GM12873 (cell line): ENCODE results near the gene TFR2.

ENCODE experiments used
- CTCF ChIP-seq: IDR thresholded peaks from 2 replicates; pipeline ENCODE4 v1.5.1; 2012; ENCODE audit warnings: low read depth, mild to moderate bottlenecking, moderate library complexity, low read length, control low read depth; ENCODE audit not compliant: insufficient read depth; ENCODE audit errors: missing control alignments

TFR2 gene

GRCh38 chr7:100599911-100600729, 41.2 kb downstream of the TFR2 start:
- peak; percentile 27 for TF ChIP-seq CTCF

- TF ChIP-seq CTCF: no peak
Observed at GRCh38 chr7:100598425-100598824, 42.9 kb downstream of the TFR2 start.

DNA sequence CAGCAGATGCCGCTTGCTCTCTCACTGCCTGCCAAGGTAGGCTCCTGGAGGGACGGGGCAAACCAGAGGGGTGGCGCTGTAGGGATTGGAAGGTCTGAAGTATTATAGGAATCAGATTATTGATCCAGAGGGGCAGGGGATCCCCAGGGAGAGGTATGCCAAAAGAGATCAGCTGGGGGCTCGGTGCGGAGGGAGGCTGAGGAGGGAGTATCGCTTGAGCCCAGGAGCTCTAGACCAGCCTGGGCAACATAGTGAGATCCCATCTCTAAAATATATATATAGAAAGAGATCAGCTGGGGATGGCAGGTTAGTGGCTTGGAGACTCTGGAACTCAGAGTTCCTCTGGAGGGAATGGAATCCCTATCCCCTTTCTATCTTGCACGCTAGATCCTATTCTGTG, 46.2 kb downstream of the TFR2 start:
- TF ChIP-seq CTCF: no peak

- TF ChIP-seq CTCF: no peak
Observed at GRCh38 chr7:100591596-100591995, 49.8 kb downstream of the TFR2 start.

- no peak for TF ChIP-seq CTCF
Observed at GRCh38 chr7:100590077-100590737, 51.1 kb downstream of the TFR2 start.

DNA sequence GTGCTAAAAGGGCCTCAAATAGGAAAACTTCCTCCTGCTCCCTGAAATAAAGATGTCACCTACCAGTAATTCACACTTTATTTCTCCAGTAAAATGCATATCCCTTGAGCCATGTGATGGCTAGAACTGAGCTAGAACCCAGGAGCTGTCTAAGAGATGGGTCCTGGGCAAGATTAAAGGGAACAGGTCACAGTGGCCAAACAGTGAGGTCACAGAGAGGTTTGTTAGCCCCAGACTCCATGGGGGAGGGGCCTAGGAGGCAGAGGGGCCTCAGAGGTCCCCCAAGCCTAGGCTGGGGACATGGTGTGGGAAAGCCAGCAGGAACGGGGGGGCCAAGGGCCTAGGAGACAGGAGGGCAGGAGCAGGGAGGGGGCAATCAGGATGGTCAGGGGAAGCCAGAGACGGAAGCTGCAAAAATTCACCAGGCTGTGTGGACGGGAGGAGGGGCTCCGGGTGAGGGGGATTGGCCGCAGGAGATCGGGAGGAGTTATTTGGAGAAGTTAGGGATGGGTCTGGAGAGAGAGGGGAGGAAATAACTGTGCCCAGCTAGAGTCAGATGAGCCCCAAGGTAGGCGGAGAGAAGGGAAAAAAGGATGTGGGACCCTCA, 51.9 kb downstream of the TFR2 start:
- TF ChIP-seq CTCF: no peak

- TF ChIP-seq CTCF: peak; percentile 52
Observed at GRCh38 chr7:100588438-100588837, 52.9 kb downstream of the TFR2 start.
